HL-60 (cell line): ENCODE data around the gene DTNA.

ENCODE experiments used
- DNase-seq, 2 experiments: peaks; one replicate each; pipeline ENCODE4 v3.0.0-alpha.2; 2010 to 2020; ENCODE audit warnings: low read depth in 1 of 2, low spot score in 1 of 2
- H3K27ac ChIP-seq: fragments of 250-450 bp; sonication (Bioruptor Pico); replicated peaks from 2 replicates; pipeline ENCODE4 v1.5.1; 2020; ENCODE audit warnings: mild to moderate bottlenecking, moderate library complexity
- H3K27me3 ChIP-seq: fragments of 250-450 bp; sonication (Bioruptor Pico); 2 replicates; pipeline ENCODE4 v1.5.1; 2021; ENCODE audit warnings: mild to moderate bottlenecking, moderate library complexity; ENCODE audit not compliant: insufficient read depth, poor library complexity, severe bottlenecking
- H3K4me3 ChIP-seq: replicated peaks from 2 replicates; pipeline ENCODE4 v1.5.1; 2011; ENCODE audit warnings: mild to moderate bottlenecking, control low read depth, low read length; ENCODE audit not compliant: insufficient read depth
- GABPA ChIP-seq: IDR thresholded peaks from 2 replicates; pipeline ENCODE4 v1.6.1; 2012; ENCODE audit warnings: low read depth
- POLR2AphosphoS5 ChIP-seq: IDR thresholded peaks from 2 replicates; pipeline ENCODE4 v1.6.1; 2012; ENCODE audit warnings: low read depth
- SPI1 ChIP-seq: IDR thresholded peaks from 2 replicates; pipeline ENCODE4 v1.6.1; 2012; ENCODE audit warnings: low read depth, mild to moderate bottlenecking, borderline replicate concordance
- TF ChIP-seq, protein P1 (sequence below): IDR thresholded peaks from 2 replicates; pipeline ENCODE4 v1.6.1; 2012; ENCODE audit warnings: low read depth; ENCODE audit not compliant: insufficient replicate concordance
- TF ChIP-seq, protein P2 (sequence below): IDR thresholded peaks from one replicate; pipeline ENCODE4 v1.5.1; 2011; ENCODE audit warnings: low read length, control low read depth, inconsistent platforms; ENCODE audit not compliant: insufficient read depth

Gene DTNA

DNA sequence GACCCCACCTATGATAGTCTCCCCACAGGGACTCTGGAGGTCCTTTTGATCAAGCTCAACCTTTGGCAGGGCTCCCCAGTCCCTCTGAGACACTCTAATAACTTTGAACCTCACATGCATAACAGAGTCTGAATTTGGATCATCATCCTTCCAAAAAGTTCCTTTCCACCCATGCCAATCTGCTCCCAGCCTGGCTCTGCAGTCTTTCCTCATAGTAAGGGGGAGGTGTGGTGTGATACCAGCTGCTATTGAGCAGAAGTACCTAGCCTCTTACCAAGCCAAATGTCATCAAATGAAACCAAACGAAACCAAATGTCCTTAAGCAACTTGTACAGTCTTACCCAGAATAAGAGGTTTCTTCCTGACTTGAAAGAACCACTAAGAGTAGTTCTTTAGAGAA is 36.5 kb downstream of the DTNA start:
- no peak for DNase-seq
- TF ChIP-seq, protein P1, sequence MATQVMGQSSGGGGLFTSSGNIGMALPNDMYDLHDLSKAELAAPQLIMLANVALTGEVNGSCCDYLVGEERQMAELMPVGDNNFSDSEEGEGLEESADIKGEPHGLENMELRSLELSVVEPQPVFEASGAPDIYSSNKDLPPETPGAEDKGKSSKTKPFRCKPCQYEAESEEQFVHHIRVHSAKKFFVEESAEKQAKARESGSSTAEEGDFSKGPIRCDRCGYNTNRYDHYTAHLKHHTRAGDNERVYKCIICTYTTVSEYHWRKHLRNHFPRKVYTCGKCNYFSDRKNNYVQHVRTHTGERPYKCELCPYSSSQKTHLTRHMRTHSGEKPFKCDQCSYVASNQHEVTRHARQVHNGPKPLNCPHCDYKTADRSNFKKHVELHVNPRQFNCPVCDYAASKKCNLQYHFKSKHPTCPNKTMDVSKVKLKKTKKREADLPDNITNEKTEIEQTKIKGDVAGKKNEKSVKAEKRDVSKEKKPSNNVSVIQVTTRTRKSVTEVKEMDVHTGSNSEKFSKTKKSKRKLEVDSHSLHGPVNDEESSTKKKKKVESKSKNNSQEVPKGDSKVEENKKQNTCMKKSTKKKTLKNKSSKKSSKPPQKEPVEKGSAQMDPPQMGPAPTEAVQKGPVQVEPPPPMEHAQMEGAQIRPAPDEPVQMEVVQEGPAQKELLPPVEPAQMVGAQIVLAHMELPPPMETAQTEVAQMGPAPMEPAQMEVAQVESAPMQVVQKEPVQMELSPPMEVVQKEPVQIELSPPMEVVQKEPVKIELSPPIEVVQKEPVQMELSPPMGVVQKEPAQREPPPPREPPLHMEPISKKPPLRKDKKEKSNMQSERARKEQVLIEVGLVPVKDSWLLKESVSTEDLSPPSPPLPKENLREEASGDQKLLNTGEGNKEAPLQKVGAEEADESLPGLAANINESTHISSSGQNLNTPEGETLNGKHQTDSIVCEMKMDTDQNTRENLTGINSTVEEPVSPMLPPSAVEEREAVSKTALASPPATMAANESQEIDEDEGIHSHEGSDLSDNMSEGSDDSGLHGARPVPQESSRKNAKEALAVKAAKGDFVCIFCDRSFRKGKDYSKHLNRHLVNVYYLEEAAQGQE = no peak
- TF ChIP-seq GABPA (no peak), SPI1 (no peak), POLR2AphosphoS5 (no peak)
- TF ChIP-seq, protein P2, sequence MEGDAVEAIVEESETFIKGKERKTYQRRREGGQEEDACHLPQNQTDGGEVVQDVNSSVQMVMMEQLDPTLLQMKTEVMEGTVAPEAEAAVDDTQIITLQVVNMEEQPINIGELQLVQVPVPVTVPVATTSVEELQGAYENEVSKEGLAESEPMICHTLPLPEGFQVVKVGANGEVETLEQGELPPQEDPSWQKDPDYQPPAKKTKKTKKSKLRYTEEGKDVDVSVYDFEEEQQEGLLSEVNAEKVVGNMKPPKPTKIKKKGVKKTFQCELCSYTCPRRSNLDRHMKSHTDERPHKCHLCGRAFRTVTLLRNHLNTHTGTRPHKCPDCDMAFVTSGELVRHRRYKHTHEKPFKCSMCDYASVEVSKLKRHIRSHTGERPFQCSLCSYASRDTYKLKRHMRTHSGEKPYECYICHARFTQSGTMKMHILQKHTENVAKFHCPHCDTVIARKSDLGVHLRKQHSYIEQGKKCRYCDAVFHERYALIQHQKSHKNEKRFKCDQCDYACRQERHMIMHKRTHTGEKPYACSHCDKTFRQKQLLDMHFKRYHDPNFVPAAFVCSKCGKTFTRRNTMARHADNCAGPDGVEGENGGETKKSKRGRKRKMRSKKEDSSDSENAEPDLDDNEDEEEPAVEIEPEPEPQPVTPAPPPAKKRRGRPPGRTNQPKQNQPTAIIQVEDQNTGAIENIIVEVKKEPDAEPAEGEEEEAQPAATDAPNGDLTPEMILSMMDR = no peak
- Histone ChIP-seq H3K27me3 (no peaks in the 10 kb centered on the region), H3K4me3 (no peak overlapping the region), H3K27ac (no peak overlapping the region)

DNA sequence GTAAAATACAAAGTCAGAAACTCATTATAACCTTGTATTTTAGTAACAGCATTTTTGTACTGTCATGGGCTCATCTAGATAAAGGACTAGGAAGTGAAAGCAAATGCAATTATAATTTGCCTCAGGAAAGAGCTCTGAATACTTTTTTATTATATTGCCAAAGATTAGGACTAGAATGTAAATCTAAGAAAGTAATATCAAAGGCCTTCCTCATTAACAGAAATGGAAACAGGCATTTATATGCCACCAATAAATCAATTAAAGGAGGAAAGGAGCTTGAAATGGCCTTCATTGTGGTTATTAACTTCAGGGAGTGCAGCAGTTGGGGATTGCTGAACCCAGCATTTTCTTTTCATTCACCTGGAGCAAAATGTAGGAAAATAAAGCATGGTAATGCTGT is 39.6 kb downstream of the DTNA start:
- no peak overlapping the region for H3K4me3 ChIP-seq
- no peak overlapping the region for H3K27ac ChIP-seq
- H3K27me3 ChIP-seq = no peaks in the 10 kb centered on the region
- TF ChIP-seq POLR2AphosphoS5 = no peak
- no peak for TF ChIP-seq SPI1
- TF ChIP-seq, protein P2 = no peak
- TF ChIP-seq GABPA = no peak
- TF ChIP-seq, protein P1 = no peak
- DNase-seq = no peak

DNA sequence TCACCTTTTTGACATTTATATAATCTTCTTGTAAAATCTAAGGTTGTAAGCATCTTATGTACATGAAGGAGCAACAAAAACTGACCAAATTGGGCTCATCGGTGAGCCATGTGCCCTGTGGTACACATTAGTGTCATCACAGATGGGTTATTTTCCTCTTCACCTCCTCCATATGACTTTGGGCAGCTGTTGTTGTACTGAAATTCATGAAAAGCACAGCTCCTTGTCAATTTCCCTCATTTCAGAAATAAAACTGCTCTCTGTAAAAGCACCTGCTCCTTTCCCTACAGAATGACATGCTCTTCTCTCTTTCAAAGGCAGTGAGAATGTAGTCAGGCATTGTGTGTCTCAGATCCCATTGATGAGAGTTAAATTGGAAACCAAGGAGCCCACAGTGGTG is 42.0 kb downstream of the DTNA start:
- Histone ChIP-seq H3K27ac (no peak overlapping the region), H3K27me3 (no peaks in the 10 kb centered on the region), H3K4me3 (no peak overlapping the region)
- TF ChIP-seq POLR2AphosphoS5 = no peak
- TF ChIP-seq, protein P1 = no peak
- no peak for DNase-seq

DNA sequence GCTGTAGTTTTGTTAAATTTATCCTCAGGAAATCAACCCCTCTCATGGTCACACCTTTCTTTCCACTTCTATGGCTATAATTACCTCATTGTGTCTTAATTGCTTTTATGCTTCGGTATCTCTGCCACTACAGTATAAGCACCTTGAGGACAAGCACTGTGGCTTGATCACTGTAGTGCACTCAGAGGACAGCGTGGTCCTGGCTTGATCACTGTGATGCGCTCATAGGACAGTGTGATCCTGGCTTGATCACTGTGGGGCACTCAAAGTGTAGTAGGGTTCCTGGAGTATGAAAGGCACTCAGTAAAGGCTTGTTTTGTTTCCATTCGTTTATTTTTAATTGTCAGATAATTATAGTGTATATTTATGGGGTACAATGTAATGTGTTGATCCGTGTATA is 44.2 kb downstream of the DTNA start:
- TF ChIP-seq GABPA (no peak), POLR2AphosphoS5 (no peak), SPI1 (no peak)
- TF ChIP-seq, protein P1 = no peak
- TF ChIP-seq, protein P2 = no peak
- Histone ChIP-seq H3K27ac (no peak overlapping the region), H3K27me3 (no peaks in the 10 kb centered on the region), H3K4me3 (no peak overlapping the region)
- no peak for DNase-seq
